K562 (cell line): ENCODE results near the gene GLDN. TPM values are rescaled to one million over a fixed set of nuclear protein-coding genes. Genes with fewer than 3 reads are reported as not detected.
A peak's percentile ranks its signal among the peaks of the same experiment; 100 is the strongest.

Experiments used
- CBX5 ChIP-seq: IDR thresholded peaks from 2 replicates; pipeline ENCODE4 v1.6.1; 2014; ENCODE audit warnings: low read depth, borderline replicate concordance
- CTCF ChIP-seq, 3 experiments: IDR thresholded peaks in 2 of 3; conservative IDR thresholded peaks in 1 of 3; 2 replicates each; pipeline ENCODE4 v1.5.1; 2011 to 2012; ENCODE audit warnings: low read length in 3 of 3, mild to moderate bottlenecking in 3 of 3, control low read depth in 2 of 3, improper control_type of control experiment in 1 of 3, inconsistent platforms in 1 of 3, low read depth in 1 of 3, mixed read lengths in 1 of 3, moderate library complexity in 1 of 3; ENCODE audit not compliant: insufficient read depth in 2 of 3
- CTCFL ChIP-seq: IDR thresholded peaks from 2 replicates; pipeline ENCODE4 v1.6.1; 2011; ENCODE audit warnings: borderline replicate concordance, low read depth, mild to moderate bottlenecking, moderate library complexity, low read length; ENCODE audit not compliant: insufficient read depth, poor library complexity, severe bottlenecking
- DPF2 ChIP-seq: fragments of 450-650 bp; IDR thresholded peaks from 2 replicates; pipeline ENCODE4 v1.6.1; 2016
- PHF8 ChIP-seq: fragments of 200-600 bp; sonication (generic); IDR thresholded peaks from 2 replicates; pipeline ENCODE4 v1.6.1; 2012; ENCODE audit warnings: mixed run types, mild to moderate bottlenecking, inconsistent platforms, low read length, moderate library complexity, borderline replicate concordance
- POLR2B ChIP-seq: fragments of 450-650 bp; IDR thresholded peaks from 2 replicates; pipeline ENCODE4 v1.6.1; 2018; ENCODE audit warnings: low read depth; ENCODE audit not compliant: partially characterized antibody
- REST ChIP-seq, 2 experiments: fragments of 450-650 bp; formaldehyde crosslinking in 1 of 2; IDR thresholded peaks; 2 replicates each; pipeline versions ENCODE4 v1.4.0 to v1.6.1; 2014 to 2020; ENCODE audit warnings: mild to moderate bottlenecking in 2 of 2, borderline replicate concordance in 1 of 2, low read depth in 1 of 2
- SPI1 ChIP-seq: IDR thresholded peaks from 2 replicates; pipeline ENCODE4 v1.6.1; 2011; ENCODE audit warnings: low read depth, low read length, control low read depth, borderline replicate concordance
- ZNF316 ChIP-seq: fragments of 450-650 bp; IDR thresholded peaks from 2 replicates; pipeline ENCODE4 v1.6.1; 2016
- polyA plus RNA-seq, 8 experiments: library from polyadenylated mRNA; depleted of rRNA in 4 of 8; stranded (reverse) in 5 of 8; unstranded in 3 of 8; fragments of >200 nt; fragmentation: Nextera tagmentation in 2 of 8; fragmentation: Illumina TruSeq in 1 of 8; extraction: Ambion mirVana in 2 of 8; extraction: Trizol in 1 of 8; gene quantifications; 2 replicates each; pipeline versions ENCODE4 v1.2.1 to v1.2.3, GENCODE V29; 2011 to 2014; ENCODE audit warnings: inconsistent platforms in 1 of 8, missing spikeins in 1 of 8
- total RNA-seq, 7 experiments: library from RNA; depleted of rRNA in 6 of 7; stranded (reverse); fragments of >200 nt in 6 of 7; fragmentation: Illumina TruSeq in 2 of 7; extraction: Trizol in 2 of 7; gene quantifications; 2 replicates each; pipeline versions ENCODE4 v1.2.1 to v1.2.3, GENCODE V29; 2011 to 2021; ENCODE audit warnings: low replicate concordance in 1 of 7

The GLDN gene
- total and polyA plus RNA-seq, 9 of the 15 experiments (the other 6 are each of a cell fraction or from before 2014, with no cell fraction given), result 0.05 to 0.33 (median 0.18) TPM

GRCh38 chr15:51390966-51391422, 49.5 kb downstream of the GLDN start (continued):
- TF ChIP-seq REST (IDR thresholded peaks at IDR 0.05; ENCODE audit: borderline replicate concordance) (no peak), REST (CRISPR knock-in tag; IDR thresholded peaks at IDR 0.05; ENCODE audit: low read depth) (no peak), DPF2 (no peak), POLR2B (no peak), CTCF (IDR thresholded peaks at IDR 0.05 in 2 of 3, conservative IDR thresholded peaks at IDR 0.05 in 1 of 3; ENCODE audit: insufficient read depth in 2 of 3, low read depth in 1 of 3, low read length in 3 of 3) (peak; percentile 20 to 36 (median 20); a peak in 2 of 6 replicates), PHF8 (no peak), SPI1 (no peak), CBX5 (no peak), ZNF316 (0 out of 2 replicates have a peak, but pooled peaks have one; percentile 16), CTCFL (peak; percentile 62)
